NCI-H526 treated with DMSO at 0.1 percent for 48 hours (cell line): Measurements from ENCODE around the gene PDE11A.
"Not testable (repeated sequence)": the region's sequence is repeated elsewhere in the genome, so short reads cannot be mapped to it uniquely, and the experiment has no call there.

Experiments
- DNase-seq: peaks from one replicate; lab custom pipeline; 2025; lab: John Stamatoyannopoulos, UW

The PDE11A gene

DNA sequence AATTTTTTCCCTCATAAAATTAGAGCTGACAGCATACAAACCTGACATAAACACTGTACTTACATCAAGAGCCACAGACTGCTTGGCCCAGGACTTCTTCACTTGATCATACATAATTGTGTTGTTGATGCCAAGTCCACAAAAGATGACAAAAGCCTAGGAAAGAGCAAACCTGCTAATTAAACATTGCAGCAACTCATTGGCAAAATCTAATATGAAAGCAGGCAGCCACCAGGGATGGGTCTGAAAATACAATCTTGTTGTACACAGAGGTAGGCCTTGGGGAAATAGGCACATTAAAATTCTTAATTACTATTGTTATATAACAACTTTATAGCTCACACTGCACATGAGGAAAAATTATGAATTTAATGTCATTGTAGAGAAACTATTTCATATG lies 255.8 kb downstream of the PDE11A start:
- no peak for DNase-seq

DNA sequence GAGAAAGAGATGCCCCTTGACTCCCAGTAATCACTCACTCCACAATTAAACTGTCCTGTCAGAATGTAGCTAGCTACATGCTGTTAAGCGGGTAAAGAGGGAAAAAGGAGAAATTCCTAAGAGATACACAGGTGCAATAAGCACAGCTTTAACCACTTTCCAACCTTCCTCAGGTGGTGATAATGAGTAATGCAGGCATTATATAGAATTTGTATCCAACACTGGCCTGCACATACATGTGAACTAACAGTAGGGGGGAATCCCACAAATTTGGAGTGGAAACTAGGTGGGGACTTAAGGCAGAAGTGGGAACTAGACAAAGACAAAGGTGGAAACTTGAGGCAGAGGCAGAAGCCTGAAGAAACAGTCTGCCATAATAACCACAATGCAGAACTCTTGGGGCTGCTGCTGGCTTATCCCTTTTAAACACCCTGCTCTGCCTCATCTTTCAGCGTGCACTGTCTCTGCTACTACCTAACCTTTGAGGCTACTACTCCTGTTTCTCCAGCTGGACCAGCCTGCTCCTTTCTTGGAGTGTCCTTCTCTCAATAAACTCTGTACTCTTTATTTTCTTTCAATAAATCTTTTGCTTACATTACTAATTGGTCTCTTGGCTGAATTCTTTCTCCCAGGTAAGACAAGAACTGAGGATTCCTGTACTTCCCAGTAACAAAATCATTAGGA lies 259.7 kb downstream of the PDE11A start:
- no peak for DNase-seq

DNA sequence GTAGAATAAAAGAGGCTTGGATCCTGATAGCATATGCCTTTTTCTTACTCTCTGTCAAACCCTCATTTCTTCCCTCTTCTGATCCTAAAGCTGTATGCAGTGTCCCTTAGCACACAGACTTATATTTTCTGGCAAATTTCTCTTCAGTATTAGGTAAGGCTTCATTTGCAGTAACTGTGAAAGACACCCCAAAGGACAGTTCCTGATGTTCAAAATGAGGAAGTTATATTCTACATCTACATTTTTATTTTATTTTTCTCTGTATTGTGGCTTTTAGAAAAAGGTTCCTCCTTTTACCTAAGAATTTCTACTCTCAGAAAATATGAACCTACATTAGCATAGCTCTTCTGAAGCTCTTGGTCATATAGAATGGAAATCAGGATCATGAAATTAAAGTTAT lies 261.7 kb downstream of the PDE11A start:
- no peak for DNase-seq

DNA sequence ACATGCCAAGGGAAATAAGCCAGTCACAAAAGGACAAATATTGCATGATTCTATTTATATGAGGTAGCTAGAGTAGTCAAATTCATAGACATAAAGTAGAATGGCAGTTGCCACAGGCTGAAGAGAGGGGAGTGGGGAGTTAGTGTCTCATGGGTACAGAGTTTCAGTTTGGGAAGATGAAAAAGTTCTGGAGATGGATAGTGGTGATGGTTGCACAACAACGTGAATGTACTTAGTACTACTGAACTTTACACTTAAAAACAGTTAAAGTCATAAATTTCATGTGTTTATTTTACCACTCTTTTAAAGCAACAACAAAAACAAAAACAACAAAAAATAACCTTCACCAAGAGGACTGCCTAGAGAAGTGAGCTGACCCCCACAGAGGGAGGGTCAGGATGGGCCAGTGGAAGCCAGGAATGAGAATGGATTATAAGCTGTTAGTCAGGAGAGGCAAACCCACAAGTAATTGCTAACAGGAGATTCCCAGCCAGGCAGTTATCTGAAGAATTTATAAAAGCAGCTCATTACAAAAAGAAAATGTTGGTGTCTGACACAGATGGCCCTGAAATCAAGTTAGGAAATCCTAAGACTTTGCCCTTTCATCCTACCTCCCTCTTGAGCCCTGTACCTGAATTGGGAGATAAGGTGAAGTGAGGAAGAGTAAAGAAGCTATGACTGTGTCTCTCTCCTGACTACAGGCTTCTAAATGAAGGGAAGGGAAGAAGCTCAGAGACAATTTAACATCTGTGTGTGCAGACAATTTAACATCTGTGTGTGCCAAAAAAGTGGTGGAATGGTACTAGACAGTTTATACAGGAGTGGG lies 263.4 kb downstream of the PDE11A start:
- DNase-seq, result no peak

DNA sequence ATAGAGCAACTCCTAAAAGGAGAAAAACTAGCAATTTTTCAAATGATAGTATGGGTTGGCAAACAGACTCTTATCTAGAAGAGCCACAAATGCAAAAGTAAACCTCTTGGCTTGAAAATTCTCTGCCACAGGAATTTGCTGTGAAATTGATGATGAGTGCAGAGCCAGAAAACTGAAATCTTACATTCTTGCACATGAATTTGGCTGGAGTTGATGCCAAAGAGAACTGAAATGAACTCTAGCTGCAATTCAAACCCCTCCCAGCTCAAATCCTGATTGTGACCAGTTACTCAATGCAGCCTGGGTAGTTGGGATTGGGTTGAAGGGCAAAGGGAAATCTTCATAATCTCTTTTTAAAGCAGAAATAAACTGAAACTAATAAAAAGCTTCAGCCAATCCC lies 266.6 kb downstream of the PDE11A start:
- no peak for DNase-seq

DNA sequence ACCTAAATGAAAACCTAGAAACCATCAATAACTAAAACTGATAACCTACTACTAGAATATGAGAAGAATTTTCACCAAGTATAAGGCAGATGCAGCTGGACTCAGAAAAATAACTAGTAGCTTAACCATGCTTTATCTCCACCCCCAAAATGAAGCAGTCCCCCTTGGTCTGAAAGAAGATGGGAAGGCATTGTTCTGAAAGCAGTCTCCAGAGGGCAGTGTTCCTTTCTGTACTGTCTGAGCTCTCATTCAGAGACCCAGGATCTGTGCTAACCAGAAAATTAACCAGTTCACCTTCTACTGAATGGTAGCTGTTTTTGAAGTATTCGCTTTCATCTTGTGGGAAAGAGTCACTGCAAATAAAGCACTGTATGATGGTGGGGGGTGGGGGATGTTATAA lies 273.0 kb downstream of the PDE11A start:
- no peak for DNase-seq

DNA sequence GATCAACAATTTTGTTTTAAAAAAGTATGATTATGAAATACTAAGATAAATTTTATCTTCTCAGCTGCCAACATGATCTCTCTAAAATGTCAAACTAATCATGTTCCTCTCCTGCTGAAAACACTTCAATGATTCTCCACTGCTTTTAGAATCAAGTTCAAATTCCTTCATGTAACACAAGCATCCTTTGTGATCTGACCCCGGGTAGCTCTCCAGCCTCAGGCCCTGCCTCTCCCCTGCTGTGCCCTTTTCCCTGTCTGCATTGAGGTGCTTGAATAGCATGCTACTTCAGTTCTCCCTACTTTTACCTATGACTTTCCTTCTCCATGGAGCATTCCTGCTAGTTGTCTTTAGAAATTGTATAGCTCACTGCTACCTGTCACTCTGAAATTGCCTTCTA lies 274.8 kb downstream of the PDE11A start:
- DNase-seq, result no peak

DNA sequence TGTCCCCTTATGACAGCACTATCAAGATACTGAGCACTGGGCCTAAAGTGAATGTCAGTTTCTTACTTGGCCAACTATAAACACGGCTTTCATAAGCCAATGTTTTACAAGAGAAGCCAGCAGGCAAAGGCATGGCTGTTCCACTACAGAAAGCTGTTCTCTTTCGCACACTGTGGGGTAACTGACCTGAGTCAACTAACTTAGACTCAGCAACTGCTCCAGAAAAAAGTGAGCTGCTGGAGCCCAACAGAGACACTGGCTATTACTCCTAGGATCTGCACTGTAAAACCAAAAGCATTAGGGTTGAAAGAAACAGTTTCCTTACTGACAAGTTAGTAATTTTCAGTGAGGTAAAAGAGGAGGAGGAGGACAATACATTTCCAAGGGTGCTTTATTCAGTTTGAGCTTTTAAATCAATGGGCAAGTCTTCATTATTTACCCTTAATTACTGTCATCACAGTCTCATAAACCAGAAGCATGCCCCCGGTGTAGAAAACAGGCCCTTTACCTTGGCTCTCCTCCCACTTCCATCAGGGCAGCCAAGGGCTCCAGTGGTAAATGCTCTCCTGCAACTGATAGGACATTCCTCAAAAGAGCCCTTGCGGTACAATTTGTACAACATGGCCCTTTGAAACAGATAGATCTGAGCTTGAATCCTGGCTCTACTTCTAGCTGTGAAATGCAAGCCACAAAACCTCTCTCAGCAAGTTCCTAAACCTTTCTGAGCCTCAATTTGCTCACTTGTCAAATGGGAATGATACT lies 275.7 kb downstream of the PDE11A start:
- DNase-seq, result no peak

DNA sequence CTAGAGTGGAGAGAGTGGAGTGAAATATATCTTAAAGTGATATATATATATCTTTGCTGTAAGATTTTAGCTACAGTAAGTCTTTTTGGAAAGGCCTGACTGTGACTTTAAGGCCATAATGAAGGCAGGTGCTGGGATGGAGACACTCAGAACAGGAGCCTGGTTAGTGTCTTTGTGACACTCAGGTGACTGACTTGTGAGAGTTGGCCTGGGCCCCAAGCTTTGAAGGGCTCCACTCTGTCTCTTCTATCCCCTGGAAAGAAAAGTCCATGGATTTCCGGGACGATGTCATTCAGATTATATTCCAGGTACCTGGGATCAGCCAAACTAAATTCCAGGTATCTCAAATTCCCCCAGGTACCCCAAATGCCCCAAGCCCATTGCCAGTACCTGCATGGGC lies 276.6 kb downstream of the PDE11A start:
- no peak for DNase-seq

DNA sequence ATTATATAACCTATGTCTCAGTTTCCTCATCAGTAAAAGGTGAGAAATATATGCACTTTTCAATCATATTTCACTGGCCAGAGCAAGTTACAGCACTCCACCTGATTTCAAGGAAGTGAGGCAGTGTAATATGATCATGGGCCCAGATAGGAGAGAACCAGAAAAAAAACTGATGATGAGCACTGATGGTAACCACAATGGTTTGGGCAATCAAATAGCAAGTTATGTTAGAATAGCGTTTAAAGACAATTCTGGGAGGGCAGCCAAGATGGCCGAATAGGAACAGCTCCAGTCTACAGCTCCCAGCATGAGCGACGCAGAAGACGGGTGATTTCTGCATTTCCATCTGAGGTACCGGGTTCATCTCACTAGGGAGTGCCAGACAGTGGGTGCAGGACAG lies 287.4 kb downstream of the PDE11A start:
- not testable (repeated sequence) for DNase-seq

DNA sequence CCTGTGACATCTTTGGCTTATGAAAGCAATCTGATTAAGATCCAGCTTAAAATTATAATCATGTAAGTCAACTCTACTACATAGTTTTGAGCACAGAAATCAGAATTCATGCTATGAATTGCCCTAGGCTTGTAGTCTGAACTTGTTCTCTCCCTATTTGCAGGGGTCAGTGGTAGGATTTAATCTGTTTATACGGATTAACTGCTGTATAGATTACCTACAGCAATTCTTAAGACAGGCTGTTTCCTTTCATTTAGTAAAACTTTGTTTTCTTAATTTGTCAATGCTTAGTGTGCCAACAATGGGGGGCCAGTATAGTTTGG lies 287.9 kb downstream of the PDE11A start:
- no peak for DNase-seq

DNA sequence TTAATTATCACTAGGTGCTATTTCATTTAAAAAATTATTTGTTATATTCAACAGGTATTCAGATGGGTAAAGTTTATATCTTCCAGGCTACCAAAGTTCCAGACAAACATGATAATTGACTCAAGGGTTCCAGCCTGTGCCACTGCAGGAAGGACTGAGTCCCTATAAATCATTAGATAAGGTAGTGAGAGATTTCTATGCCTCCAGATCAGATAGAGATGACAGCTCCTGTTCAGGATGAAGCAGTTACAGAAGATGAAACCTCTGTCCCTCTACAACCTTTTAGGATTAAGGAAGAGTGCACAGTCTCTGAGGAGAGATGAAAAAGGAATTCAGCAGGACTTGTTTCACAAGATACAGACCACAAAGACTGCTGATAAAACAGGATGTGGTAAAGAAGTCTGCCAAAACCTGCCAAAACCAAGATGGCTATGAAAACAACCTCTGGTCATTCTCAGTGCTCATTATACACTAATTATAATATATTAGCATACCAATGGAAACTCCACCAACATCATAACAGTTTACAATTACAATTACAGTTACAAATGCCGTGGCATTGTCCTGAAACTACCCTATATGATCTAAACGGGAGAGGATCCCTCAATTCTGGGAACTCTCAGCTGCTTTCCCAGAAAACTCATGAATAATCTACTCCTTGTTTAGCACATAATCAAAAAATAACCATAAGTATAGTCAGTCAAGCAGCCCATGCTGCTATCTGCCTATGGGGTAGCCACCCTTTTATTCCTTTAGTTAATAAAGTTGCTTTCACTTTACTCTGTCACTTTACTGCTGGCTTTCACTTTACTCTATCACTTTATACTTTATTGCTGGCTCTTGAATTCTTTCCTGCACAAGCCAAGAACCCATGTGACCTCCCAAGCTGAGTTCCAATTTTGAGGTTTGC lies 288.5 kb downstream of the PDE11A start:
- no peak for DNase-seq

DNA sequence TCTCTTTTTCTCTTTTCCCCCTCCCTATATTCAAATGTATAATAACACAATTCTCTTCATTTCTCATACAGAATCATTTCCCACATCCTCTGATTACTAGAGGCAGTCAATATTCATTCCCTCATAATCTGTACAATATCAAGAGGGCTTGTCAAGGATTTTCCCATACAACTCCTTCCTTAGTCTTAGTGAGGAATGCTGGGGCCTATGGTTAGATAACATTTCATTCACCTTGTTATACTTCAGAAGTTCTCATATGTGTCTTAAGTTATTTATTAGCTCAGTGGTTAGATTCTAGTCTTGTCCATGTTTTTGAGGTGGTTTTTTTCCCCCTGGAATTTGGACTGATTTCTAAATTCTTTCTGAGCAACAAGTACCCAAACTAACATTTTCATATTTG lies 289.5 kb downstream of the PDE11A start:
- no peak for DNase-seq

DNA sequence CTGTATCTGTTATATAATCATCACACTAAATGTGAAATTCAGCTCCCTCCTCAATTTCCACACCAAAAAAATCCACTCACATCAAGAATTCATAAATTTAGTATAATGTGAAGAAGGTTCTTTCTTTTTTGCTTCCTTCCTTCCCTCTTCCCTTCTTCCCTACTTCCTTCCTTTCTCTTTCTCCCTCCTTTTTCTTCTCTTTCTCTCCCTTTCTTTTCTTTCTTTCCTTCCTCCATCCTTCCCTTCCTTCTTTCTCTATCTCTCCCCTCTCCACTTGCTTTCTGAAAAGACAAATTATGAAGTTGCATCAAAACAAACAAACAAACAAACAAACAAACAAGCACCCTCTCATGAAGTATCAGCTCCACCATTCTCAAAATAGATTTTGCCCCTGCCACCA lies 290.0 kb downstream of the PDE11A start:
- DNase-seq, result no peak

DNA sequence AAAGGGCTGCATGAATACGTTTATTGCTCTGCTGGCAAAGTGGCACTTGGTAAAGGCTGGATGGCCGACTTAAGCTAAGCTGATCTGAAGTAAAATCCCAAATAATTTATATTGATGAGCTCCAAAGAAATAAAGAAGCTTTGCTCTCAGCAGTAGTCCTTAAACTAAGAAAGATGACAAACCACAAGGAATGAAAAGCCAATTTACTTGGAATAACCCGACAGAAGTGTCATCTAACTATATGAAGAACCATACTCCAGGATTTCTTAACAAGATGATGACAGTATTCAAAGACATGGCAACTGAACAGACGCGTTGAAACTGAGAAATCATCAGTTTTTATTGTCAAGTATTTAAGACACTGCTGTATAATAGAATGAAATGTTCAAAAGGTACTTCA lies 294.1 kb downstream of the PDE11A start:
- no peak for DNase-seq

DNA sequence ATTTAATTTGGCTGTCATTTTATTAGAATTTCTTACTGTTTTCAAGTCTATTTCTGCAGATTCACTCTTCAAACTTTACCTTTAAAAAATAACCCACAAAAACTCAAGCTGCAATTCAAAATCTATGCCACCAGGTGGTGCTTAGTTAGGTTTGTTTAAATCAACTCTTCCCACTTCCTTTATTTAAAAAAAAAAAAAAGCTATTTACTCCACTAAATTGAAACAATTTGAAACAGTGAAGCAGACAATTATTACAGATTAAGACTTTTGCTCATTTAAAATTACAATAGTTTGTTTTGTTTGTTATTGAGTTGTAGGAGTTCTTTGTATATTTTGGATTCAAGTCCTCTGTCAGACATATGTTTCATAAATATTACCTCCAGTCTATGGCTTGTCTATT lies 300.0 kb downstream of the PDE11A start:
- no peak for DNase-seq

DNA sequence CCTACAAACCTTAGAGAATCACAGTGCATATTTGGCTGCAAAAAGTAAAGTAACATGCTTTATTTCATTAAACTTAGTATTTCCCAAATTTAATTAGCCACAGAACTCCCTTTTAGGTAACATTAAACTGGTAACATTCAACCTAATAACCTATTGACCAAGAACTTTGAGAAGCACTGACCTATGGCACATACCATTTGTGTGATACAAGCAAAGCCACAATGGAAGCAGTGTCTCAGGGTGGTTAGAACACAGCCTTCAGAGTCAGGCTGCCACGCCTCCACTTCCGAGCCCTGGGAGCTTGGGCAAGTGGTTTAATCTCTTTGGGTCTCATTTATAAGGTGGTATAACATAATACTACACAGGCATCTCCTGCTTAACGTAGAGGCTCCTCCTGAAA lies 301.4 kb downstream of the PDE11A start:
- no peak for DNase-seq

DNA sequence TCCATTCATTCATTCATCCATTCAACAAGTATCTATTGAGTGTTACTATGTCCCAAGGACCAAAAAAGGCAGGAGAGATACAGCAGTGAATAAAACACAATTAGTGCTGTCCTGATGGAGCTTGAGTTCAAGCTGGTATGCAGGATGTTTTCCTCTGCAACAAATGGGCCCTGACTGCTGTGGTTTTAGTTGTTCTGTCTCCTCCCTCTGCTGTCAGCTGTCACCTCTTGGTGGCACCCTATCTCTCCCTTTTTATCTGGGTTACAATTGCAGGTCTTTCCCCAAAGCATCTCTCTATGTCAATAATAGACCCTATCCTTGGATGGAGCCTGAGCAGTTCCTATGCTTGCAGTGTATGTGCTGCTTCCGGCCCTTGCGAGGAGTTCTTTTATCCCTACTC lies 304.8 kb downstream of the PDE11A start:
- no peak for DNase-seq

DNA sequence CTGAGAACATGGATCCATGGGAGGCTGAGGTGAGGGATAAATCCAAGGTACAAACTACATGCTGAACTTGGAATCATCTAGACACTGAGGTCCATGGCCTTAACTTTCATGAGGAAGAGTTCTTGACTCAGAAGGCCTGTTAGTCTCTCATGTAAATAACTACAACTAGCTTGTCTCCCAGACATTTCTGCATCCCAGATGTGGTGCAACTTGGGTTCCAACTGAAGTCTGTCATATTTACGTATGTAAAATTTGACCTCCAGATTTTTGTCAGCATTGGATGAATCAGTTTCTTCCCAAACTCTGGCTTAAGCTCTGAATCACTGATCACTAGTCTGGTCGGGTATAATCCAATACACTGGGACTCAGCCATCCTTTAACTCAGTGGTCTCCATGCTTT lies 306.9 kb downstream of the PDE11A start:
- DNase-seq, result no peak

DNA sequence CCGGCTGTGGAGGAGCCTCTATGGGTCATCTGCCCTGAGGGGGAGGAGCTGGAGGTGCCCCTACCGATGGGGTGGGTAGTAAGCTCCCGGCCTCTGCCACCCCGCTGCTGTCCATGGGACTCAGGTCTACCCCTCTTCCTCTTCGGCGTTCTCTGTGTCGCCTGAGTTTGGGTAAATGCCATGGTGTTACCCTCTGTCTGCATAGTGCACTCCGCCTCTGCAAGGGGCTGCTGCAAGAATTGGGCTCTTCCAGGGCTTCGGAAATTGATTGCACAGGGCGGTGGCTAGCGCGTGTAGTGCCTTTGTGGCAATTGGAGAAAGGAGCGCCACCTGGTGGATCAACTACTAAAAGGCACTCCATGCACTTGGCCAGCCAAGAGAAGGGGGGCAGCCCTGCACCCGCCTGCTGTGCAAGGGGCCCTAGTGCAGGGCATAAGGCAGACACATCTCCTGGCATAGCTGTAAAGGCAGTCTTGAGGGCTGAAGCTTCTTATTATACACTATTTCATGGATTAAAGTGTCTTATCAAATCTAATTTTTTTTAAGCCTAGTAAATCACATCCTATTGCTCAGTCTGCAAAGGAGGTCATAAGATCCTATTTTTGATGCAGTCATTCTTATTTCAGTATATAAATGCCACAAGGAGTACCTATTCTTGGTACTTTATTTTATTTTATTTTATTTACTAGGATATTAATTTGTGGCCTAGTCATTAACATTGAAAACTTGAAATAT lies 308.9 kb downstream of the PDE11A start:
- peak; percentile 58 for DNase-seq

DNA sequence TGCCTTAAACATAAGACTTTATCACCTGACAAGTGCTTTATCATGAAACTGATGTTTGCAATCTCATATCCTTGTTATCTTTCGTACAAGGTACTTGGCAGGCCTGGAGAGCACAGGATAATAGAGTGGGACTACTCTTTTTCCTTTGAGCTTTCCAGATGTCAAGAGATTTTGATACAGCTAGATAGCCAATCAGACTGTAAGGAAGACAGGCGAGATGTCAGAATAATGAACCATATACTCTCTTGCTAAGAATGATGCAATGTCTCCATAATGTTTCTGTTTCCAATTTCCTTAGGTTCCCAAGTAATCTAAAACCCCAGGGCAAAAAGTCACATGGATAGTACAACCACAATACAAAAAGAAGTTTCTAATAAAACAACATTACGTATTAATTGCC lies 313.1 kb downstream of the PDE11A start:
- no peak for DNase-seq
